CD14-positive monocyte (primary cell): ENCODE results near the gene FAT1. TPM values are rescaled to one million over a fixed set of nuclear protein-coding genes. Genes with fewer than 3 reads are reported as not detected.

Experiments
- DNase-seq, 3 donors: peaks; one replicate each; pipeline ENCODE4 v3.0.0-alpha.2; 2011 to 2022
- H2AFZ ChIP-seq: 2 replicates; pipeline ENCODE4 v1.6.0; 2012; ENCODE audit warnings: mild to moderate bottlenecking, low read depth, low read length, inconsistent platforms; ENCODE audit not compliant: insufficient read depth, poor library complexity, severe bottlenecking
- H3K27ac ChIP-seq, 2 donors: 1 replicate in 1 of 2; 2 replicates in 1 of 2; pipeline ENCODE4 v1.5.1; 2012 to 2013; ENCODE audit warnings: low read length in 2 of 2, control low read depth in 1 of 2, inconsistent platforms in 1 of 2, low read depth in 1 of 2, mild to moderate bottlenecking in 1 of 2
- H3K27me3 ChIP-seq, 2 donors: one replicate each; pipeline versions ENCODE4 v1.6.0 to v1.6.1; 2011 to 2013; ENCODE audit warnings: low read length in 2 of 2; ENCODE audit not compliant: control insufficient read depth in 2 of 2, insufficient read depth in 2 of 2
- H3K36me3 ChIP-seq, 2 donors: replicated peaks in 1 of 2; 1 replicate in 1 of 2; 2 replicates in 1 of 2; pipeline versions ENCODE4 v1.5.1 to v1.6.1; 2012 to 2013; ENCODE audit warnings: low read length in 2 of 2, control low read depth in 1 of 2, inconsistent platforms in 1 of 2, mild to moderate bottlenecking in 1 of 2; ENCODE audit not compliant: insufficient read depth in 2 of 2, control insufficient read depth in 1 of 2
- H3K4me1 ChIP-seq, 2 donors: 1 replicate in 1 of 2; 2 replicates in 1 of 2; pipeline versions ENCODE4 v1.5.1 to v1.6.1; 2012 to 2013; ENCODE audit warnings: low read length in 2 of 2, control low read depth in 1 of 2, inconsistent platforms in 1 of 2, mild to moderate bottlenecking in 1 of 2, moderate library complexity in 1 of 2; ENCODE audit not compliant: insufficient read depth in 2 of 2, control insufficient read depth in 1 of 2
- H3K4me2 ChIP-seq: replicated peaks from 2 replicates; pipeline ENCODE3; 2012; ENCODE audit warnings: low read length, moderate library complexity, mild to moderate bottlenecking; ENCODE audit not compliant: poor library complexity, severe bottlenecking; ENCODE audit errors: extremely low read depth
- H3K4me3 ChIP-seq, 3 experiments: fragments of 200-600 bp in 1 of 3; sonication (generic) in 1 of 3; replicated peaks in 1 of 3; 1 replicate in 2 of 3; 2 replicates in 1 of 3; pipeline ENCODE4 v1.5.1; 2011 to 2013; ENCODE audit warnings: low read length in 3 of 3, mild to moderate bottlenecking in 3 of 3, control low read depth in 2 of 3, low read depth in 2 of 3, inconsistent platforms in 1 of 3, moderate library complexity in 1 of 3
- H3K79me2 ChIP-seq: 2 replicates; pipeline ENCODE4 v1.6.0; 2012; ENCODE audit warnings: mild to moderate bottlenecking, control low read depth, inconsistent platforms, low read length, moderate library complexity; ENCODE audit not compliant: insufficient read depth
- H3K9ac ChIP-seq: 2 replicates; pipeline ENCODE4 v1.6.0; 2017; ENCODE audit warnings: low read length, mild to moderate bottlenecking; ENCODE audit not compliant: insufficient read depth, poor library complexity, severe bottlenecking
- H3K9me3 ChIP-seq, 2 donors: replicated peaks in 1 of 2; 1 replicate in 1 of 2; 2 replicates in 1 of 2; pipeline versions ENCODE4 v1.5.1 to v1.6.1; 2012 to 2013; ENCODE audit warnings: low read length in 2 of 2, control low read depth in 1 of 2; ENCODE audit not compliant: control insufficient read depth in 1 of 2, insufficient read depth in 1 of 2
- H4K20me1 ChIP-seq: 2 replicates; pipeline ENCODE4 v1.6.0; 2012; ENCODE audit warnings: mild to moderate bottlenecking, low read length, control low read depth, moderate library complexity; ENCODE audit not compliant: insufficient read depth
- H3K27ac Mint-ChIP-seq, 7 donors: one replicate each; pipeline ENCODE4 v1.8.0; 2020; ENCODE audit warnings: mild to moderate bottlenecking in 7 of 7, mixed read lengths in 7 of 7, moderate library complexity in 6 of 7, inconsistent platforms in 2 of 7
- H3K27me3 Mint-ChIP-seq, 3 donors: one replicate each; pipeline ENCODE4 v1.8.0; 2021 to 2022; ENCODE audit warnings: low read depth in 3 of 3, mild to moderate bottlenecking in 3 of 3, mixed read lengths in 3 of 3, moderate library complexity in 3 of 3, inconsistent platforms in 1 of 3
- H3K36me3 Mint-ChIP-seq, 2 donors: one replicate each; pipeline ENCODE4 v1.8.0; 2020; ENCODE audit warnings: mixed read lengths in 2 of 2, inconsistent platforms in 1 of 2, mild to moderate bottlenecking in 1 of 2
- H3K4me1 Mint-ChIP-seq: one replicate; pipeline ENCODE4 v1.8.0; 2020; ENCODE audit warnings: mild to moderate bottlenecking, mixed read lengths
- H3K4me3 Mint-ChIP-seq, 2 donors: one replicate each; pipeline ENCODE4 v1.8.0; 2020; ENCODE audit warnings: mild to moderate bottlenecking in 2 of 2, mixed read lengths in 2 of 2, moderate library complexity in 1 of 2
- H3K9me3 Mint-ChIP-seq, 7 donors: one replicate each; pipeline ENCODE4 v1.8.0; 2020 to 2022; ENCODE audit warnings: mixed read lengths in 7 of 7, mild to moderate bottlenecking in 6 of 7, moderate library complexity in 6 of 7, inconsistent platforms in 2 of 7
- CTCF ChIP-seq: fragments of 200-600 bp; IDR thresholded peaks from one replicate; pipeline ENCODE4 v1.8.0; 2022; ENCODE audit warnings: antibody characterized with exemption, mild to moderate bottlenecking
- WGBS: methylation state at CpG from one replicate; pipeline ENCODE4 v1.1.5; 2013; ENCODE audit warnings: missing lambda C conversion rate; ENCODE audit not compliant: insufficient coverage; 5-methylcytosine and 5-hydroxymethylcytosine counted together
- intact Hi-C, 2 donors: fragments of 100-400 bp; cut with micrococcal nuclease; formaldehyde crosslinking; loops; one replicate each; pipeline versions ENCODE4 v1.15.0 to v1.15.1; 2023
- polyA plus RNA-seq, 3 donors: library from polyadenylated mRNA; depleted of rRNA in 1 of 3; unstranded in 2 of 3; stranded (reverse) in 1 of 3; fragments of 300-500 nt in 2 of 3; fragments of >200 nt in 1 of 3; fragmentation: Illumina TruSeq in 2 of 3; gene quantifications; 1 replicate in 2 of 3; 2 replicates in 1 of 3; pipeline ENCODE4 v1.2.3, GENCODE V29; 2012 to 2021

Gene FAT1
- polyA plus RNA-seq, 3 donors, result not detected

- Mint-ChIP-seq H3K9me3 (peaks cover 0 to 11% (median 0%) of the 10 kb centered on the region in 7 donors), H3K27ac (no peak overlapping the region), H3K27me3 (peaks cover 0 to 1% (median 1%) of the 10 kb centered on the region in 3 donors), H3K4me1 (no peaks in the 10 kb centered on the region), H3K4me3 (no peak overlapping the region), H3K36me3 (no peaks in the 10 kb centered on the region)
- no peak for TF ChIP-seq CTCF
- Histone ChIP-seq H3K4me1 (no peaks in the 10 kb centered on the region), H3K27ac (no peak overlapping the region), H3K4me2 (no peak overlapping the region), H3K36me3 (no peaks in the 10 kb centered on the region), H3K9ac (no peak overlapping the region), H3K27me3 (no peaks in the 10 kb centered on the region), H4K20me1 (no peaks in the 10 kb centered on the region), H3K79me2 (no peaks in the 10 kb centered on the region), H3K4me3 (no peak overlapping the region), H3K9me3 (no peaks in the 10 kb centered on the region), H2AFZ (no peak overlapping the region)
- DNase-seq, result no peak
- WGBS, result no CpG with 5 or more reads among the region's 9 CpGs
- intact Hi-C loops, result no loop called here
These were observed 15.7 kb upstream of the FAT1 start for GRCh38 chr4:186739317-186739716.

- Histone ChIP-seq H3K9me3 (no peaks in the 10 kb centered on the region), H3K4me3 (no peak overlapping the region), H2AFZ (no peak overlapping the region), H3K36me3 (no peaks in the 10 kb centered on the region), H3K9ac (no peak overlapping the region), H3K79me2 (no peaks in the 10 kb centered on the region), H3K4me2 (no peak overlapping the region), H3K4me1 (no peaks in the 10 kb centered on the region), H3K27me3 (no peaks in the 10 kb centered on the region), H3K27ac (no peak overlapping the region), H4K20me1 (no peaks in the 10 kb centered on the region)
- intact Hi-C loops, result no loop called here
- H3K36me3 Mint-ChIP-seq, result no peaks in the 10 kb centered on the region
- H3K4me1 Mint-ChIP-seq, result no peaks in the 10 kb centered on the region
- no peak overlapping the region for H3K27ac Mint-ChIP-seq
- TF ChIP-seq CTCF, result no peak
- WGBS, result no CpG with 5 or more reads among the region's 4 CpGs
- peaks cover 0 to 1% (median 1%) of the 10 kb centered on the region in 3 donors for H3K27me3 Mint-ChIP-seq
- peaks cover 0 to 15% (median 0%) of the 10 kb centered on the region in 7 donors for H3K9me3 Mint-ChIP-seq
- DNase-seq, result no peak
- no peak overlapping the region for H3K4me3 Mint-ChIP-seq
These were observed 14.8 kb upstream of the FAT1 start for GRCh38 chr4:186738421-186738820.
